GM18858 (cell line): ENCODE measurements around the gene CYGB.
"Not testable (repeated sequence)": the region's sequence is repeated elsewhere in the genome, so short reads cannot be mapped to it uniquely, and the experiment has no call there.

Source experiments
- ATAC-seq: cut with Tn5 transposase; IDR thresholded peaks from one replicate; pipeline ENCODE4 v1.9.1; 2021; ENCODE audit not compliant: unreplicated experiment

The CYGB gene

GRCh38 chr17:76524598-76525512, 12.7 kb downstream of the CYGB start:
- ATAC-seq = no peak

- ATAC-seq = no peak
Measured at GRCh38 chr17:76523084-76524037, 14.1 kb downstream of the CYGB start.

GRCh38 chr17:76521683-76522082, 15.8 kb downstream of the CYGB start:
- not testable (repeated sequence) for ATAC-seq

GRCh38 chr17:76521262-76521661, 16.2 kb downstream of the CYGB start:
- ATAC-seq = no peak

- no peak for ATAC-seq
Measured at GRCh38 chr17:76519048-76519966, 18.2 kb downstream of the CYGB start.

GRCh38 chr17:76517638-76518038, 19.9 kb downstream of the CYGB start:
- no peak for ATAC-seq

GRCh38 chr17:76515274-76515949, 22.1 kb downstream of the CYGB start:
- no peak for ATAC-seq

GRCh38 chr17:76514355-76514754, 23.2 kb downstream of the CYGB start:
- not testable (repeated sequence) for ATAC-seq

GRCh38 chr17:76513306-76513692, 24.2 kb downstream of the CYGB start:
- no peak for ATAC-seq

- no peak for ATAC-seq
Measured at GRCh38 chr17:76512366-76513305, 24.9 kb downstream of the CYGB start.

GRCh38 chr17:76511668-76512365, 25.7 kb downstream of the CYGB start:
- ATAC-seq = no peak

- no peak for ATAC-seq
Measured at GRCh38 chr17:76510831-76511244, 26.7 kb downstream of the CYGB start.

- ATAC-seq = not testable (repeated sequence)
Measured at GRCh38 chr17:76508472-76509063, 28.9 kb downstream of the CYGB start.

GRCh38 chr17:76506408-76507345, 30.8 kb downstream of the CYGB start:
- ATAC-seq = no peak

- ATAC-seq = no peak
Measured at GRCh38 chr17:76504117-76504516, 33.4 kb downstream of the CYGB start.

- no peak for ATAC-seq
Measured at GRCh38 chr17:76502341-76503211, 34.9 kb downstream of the CYGB start.
